Hematopoietic multipotent progenitor cell (in vitro differentiated cells): Measurements from ENCODE around the gene MMP2. TPM values are rescaled to one million over a fixed set of nuclear protein-coding genes. Genes with fewer than 3 reads are reported as not detected.

Source experiments
- total RNA-seq: library from RNA; depleted of rRNA; stranded (reverse); fragments of >200 nt; gene quantifications from one replicate; pipeline ENCODE4 v1.2.3, GENCODE V29; 2012

Gene MMP2
- total RNA-seq, 1 donor: 45.8 TPM

Other genes starting within 250 kb of the MMP2 start
- not detected for gene IRX6, start 155.0 kb upstream of the MMP2 start, total RNA-seq
- gene LPCAT2, start 29.9 kb downstream of the MMP2 start, total RNA-seq: 33.1 TPM
- gene CAPNS2, start 87.5 kb downstream of the MMP2 start, total RNA-seq: 0.81 TPM
- gene SLC6A2, start 176.8 kb downstream of the MMP2 start, total RNA-seq: 0.27 TPM